GM21526 (cell line): ENCODE data around the gene ADGRB3.
"Not testable (repeated sequence)": the region's sequence is repeated elsewhere in the genome, so short reads cannot be mapped to it uniquely, and the experiment has no call there.

Source experiments
- ATAC-seq: cut with Tn5 transposase; IDR thresholded peaks from one replicate; pipeline ENCODE4 v1.9.1; 2021; ENCODE audit warnings: moderate library complexity; ENCODE audit not compliant: unreplicated experiment, low FRiP score

The ADGRB3 gene

DNA sequence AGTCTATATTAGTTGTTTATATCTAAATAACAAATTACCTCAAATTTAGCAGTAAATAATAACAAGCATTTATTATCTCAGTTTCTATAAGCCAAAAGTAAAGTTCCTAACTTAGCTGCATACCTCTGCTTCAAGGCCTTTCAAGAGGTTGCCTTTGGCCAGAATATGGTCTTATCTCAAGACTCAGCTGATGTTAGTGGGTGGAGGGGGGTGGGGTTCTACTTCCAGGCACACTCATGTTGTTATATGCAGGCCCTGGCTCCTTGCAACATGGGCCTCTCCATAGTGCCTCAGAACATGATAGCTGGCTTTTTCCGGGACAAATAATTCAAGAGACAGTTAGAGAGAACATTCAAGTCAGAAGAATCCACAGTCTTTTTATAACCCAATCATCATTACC is 266.0 kb downstream of the ADGRB3 start:
- ATAC-seq, result no peak

- ATAC-seq, result no peak
Observed at GRCh38 chr6:68911334-68911733, 276.3 kb downstream of the ADGRB3 start.

DNA sequence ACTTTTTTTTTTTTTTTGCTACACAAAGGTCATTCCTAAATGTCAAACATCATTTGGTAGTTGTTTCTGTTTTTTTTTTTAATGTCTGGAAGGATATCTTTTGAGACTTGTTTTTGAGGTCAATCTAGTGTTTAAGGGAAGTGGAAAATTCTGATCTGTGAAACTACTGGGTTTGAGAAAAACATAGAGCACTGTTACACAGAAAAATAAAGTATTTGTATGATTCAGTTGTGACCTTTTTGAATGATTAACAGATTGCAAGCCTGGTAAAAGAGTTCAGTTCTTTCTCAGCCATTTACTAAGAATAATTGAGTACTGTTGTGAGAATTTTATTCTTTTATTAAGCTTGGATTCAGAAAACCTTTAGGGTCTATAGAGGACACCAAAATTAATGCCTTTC is 276.7 kb downstream of the ADGRB3 start:
- no peak for ATAC-seq

DNA sequence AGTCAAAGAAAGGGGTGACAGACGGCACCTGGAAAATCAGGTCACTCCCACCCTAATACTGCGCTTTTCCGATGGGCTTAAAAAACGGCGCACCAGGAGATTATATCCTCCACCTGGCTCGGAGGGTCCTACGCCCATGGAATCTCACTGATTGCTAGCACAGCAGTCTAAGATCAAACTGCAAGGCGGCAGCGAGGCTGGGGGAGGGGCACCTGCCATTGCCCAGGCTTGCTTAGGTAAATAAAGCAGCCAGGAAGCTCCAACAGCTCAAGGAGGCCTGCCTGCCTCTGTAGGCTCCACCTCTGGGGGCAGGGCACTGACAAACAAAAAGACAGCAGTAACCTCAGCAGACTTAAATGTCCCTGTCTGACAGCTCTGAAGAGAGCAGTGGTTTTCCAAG is 277.7 kb downstream of the ADGRB3 start:
- ATAC-seq, result not testable (repeated sequence)

DNA sequence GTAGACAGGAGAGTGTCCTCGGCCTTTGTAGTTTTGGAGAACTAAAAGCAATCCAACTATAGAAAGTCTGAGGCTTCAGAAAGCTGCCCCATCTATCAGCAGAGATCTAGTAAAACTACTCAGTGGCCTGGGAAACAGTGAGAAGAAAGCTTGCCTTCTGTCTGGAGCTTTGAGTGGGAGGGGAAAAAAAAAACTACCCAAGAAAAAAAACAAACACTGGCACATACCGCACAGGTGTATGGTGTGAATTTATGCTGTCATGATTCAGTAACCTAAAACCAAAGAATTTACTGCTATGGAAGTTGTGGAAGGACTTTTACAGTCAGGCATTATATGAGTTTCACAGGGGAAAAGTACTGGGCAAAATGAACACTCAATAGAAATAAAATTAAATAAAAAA is 280.5 kb downstream of the ADGRB3 start:
- no peak for ATAC-seq

DNA sequence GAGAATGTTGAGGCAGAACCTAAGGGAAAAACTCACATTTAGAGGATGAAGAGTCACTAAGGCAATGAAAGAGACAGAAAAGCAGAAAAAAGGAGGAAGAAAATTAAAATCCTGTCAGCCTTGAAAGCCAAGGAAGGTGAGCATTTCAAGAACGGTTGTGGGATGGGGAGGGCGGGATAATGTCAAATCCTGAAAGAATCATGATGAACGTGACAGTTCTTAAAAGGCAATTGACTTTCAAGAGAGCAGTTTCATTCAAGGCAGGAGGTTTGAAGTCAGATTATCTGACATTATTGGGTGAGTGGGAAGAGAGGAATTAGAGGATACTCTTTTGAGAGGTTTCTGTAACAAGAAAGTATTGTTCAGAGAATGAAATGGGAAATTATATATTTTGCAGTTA is 284.5 kb downstream of the ADGRB3 start:
- ATAC-seq, result no peak

DNA sequence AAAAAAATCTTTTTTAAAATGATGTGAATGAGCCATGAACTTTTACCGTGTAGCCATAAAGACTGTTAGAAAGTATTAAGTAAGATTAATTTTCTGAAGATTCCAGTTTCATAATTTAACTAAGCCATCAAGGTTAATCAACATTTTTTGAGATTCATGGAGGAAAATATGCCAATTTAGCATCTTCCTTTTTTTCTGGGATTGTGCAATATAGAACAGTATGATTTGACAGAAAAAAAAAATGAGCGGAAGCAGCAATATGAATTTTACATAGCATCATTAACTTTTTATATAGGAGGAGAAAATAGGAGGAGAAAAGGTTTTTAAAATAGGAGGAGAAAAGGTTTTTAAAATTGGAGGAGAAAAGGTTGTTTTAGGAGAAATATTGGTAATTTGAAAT is 306.3 kb downstream of the ADGRB3 start:
- ATAC-seq, result no peak

- ATAC-seq, result no peak
Observed at GRCh38 chr6:68947721-68948120, 312.6 kb downstream of the ADGRB3 start.

- ATAC-seq, result no peak
Observed at GRCh38 chr6:68951270-68951669, 316.2 kb downstream of the ADGRB3 start.

GRCh38 chr6:68958327-68958726 is 323.2 kb downstream of the ADGRB3 start:
- no peak for ATAC-seq

- ATAC-seq, result peak; percentile 90
Observed at GRCh38 chr6:68967549-68968300, 332.6 kb downstream of the ADGRB3 start.

GRCh38 chr6:68968301-68968649 is 333.2 kb downstream of the ADGRB3 start:
- ATAC-seq, result no peak

GRCh38 chr6:68973066-68973465 is 338.0 kb downstream of the ADGRB3 start:
- no peak for ATAC-seq

GRCh38 chr6:68975064-68975463 is 340.0 kb downstream of the ADGRB3 start:
- ATAC-seq, result no peak

DNA sequence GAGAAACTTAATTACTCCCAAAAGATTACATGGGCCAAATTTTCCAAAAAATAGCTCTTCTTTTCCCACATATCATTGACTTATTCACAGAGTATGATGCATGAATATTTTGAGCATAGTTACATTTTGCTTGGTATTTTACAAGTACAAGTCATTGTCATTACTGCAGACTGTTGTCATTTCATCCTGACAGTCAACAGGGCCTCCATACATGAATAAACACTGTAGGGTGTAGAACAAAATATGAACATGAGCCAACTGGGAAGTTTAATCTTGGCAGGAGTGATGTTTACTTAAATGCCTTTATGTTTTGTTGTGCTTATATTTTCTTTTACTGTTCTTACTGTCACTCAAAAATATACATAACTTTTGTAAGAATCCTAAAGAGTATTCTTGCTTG is 340.7 kb downstream of the ADGRB3 start:
- ATAC-seq, result no peak

DNA sequence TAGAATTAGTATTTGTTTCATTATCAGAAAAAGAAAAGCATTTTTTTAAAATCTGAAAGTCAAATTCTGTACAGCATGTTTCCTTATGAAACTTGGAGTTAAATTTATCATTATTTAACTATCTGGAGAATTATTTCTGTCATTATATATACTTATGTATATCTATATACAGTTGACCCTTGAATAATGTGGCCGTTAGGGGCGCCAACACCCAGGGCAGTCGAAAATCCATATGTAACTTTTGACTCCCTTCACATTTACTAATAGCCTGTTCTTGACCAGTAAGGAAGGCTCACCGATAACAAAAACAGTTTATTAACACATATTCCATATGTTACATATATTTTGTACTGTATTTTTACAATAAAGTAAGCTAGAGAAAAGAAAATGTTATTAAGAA is 341.2 kb downstream of the ADGRB3 start:
- ATAC-seq, result no peak

GRCh38 chr6:68978411-68978810 is 343.3 kb downstream of the ADGRB3 start:
- no peak for ATAC-seq

DNA sequence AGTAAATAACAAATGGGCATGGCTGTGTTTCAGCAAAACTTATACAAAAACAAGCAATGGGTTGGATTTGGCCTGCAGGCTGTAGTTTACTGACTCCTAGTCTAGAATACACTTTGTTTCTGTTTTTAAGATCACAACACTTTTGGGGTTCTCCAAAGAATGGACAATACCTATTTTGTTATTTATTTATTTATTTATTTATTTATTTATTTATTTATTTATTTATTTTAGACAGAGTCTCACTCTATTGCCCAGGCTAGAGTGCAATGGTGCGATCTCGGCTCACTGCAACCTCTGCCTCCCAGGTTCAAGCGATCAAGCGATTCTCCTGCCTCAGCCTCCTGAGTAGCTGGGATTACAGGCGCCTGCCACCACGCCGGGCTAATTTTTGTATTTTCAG is 346.6 kb downstream of the ADGRB3 start:
- ATAC-seq, result not testable (repeated sequence)

DNA sequence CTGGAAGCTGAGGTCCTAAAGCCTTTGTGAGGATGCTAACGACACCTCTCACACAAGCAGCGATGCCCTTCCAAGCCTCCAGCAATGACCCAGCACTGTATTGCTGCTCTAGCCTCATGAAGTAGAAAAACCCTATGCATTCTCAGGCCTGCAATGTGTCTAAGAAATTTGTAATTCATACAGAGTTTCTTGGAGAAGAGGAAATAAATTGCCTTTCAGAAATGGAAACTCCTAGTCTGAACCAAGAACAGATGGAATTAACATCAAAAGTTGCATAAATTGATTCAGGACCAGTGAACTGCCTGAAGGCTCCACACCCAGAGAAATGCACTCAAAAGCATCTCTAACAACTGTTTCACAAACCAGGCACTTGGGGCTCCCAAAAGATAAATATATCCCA is 353.6 kb downstream of the ADGRB3 start:
- ATAC-seq, result no peak

DNA sequence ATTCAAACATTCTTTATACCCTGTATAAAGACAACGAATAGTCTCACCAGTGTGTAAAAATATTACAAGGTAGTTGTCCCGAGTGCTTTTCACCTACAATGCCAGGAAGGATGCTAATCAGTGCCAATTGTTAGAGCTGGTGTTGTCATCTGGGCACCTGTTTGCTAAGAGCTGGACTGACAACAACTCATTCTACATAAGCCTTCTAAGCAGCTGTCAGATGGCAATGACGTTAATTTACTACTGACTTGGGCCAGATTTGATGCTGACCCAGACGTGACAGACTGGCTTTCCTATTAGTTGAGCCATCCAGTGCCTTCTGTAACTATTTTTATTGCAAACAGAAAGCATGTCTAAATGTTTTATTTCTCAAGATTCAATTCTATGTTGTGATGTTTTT is 355.2 kb downstream of the ADGRB3 start:
- ATAC-seq, result no peak

- no peak for ATAC-seq
Observed at GRCh38 chr6:68993911-68994310, 358.8 kb downstream of the ADGRB3 start.

DNA sequence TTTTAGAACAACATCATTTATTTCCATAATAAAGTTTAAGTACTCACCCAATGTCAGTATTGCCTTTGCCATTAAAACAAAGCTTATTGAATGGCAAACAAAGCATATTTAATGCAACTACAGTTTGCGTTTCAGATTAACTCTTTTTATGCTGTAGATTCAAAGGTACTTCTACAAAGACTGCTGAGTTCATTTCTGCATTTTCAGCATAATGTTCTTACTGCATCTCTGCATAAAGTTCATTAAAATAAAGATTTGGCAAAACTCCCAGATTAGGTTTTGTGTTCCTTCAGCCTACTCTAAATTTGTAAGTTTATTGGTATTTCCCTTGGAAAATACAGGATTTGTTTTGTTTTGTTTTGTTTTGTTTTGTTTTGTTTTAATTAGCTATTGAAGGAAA is 359.4 kb downstream of the ADGRB3 start:
- no peak for ATAC-seq

- no peak for ATAC-seq
Observed at GRCh38 chr6:69005199-69005598, 370.1 kb downstream of the ADGRB3 start.
